ACC112 (cell line): ENCODE measurements around the gene AHR.
A peak's percentile ranks its signal among the peaks of the same experiment; 100 is the strongest.

ENCODE experiments used
- H2AFZ ChIP-seq: fragments of 200-600 bp; sonication (generic); one replicate; pipeline ENCODE4 v1.6.0; 2017; ENCODE audit warnings: antibody characterized with exemption, low read length; ENCODE audit not compliant: unreplicated experiment
- H3K27ac ChIP-seq: fragments of 200-600 bp; sonication (generic); 2 replicates; pipeline ENCODE4 v1.5.1; 2014; ENCODE audit warnings: low read depth, mild to moderate bottlenecking, antibody characterized with exemption, low read length, moderate library complexity
- H3K27me3 ChIP-seq: fragments of 200-600 bp; sonication (generic); 2 replicates; pipeline ENCODE4 v1.6.1; 2014; ENCODE audit warnings: mild to moderate bottlenecking, antibody characterized with exemption, low read length, moderate library complexity, mixed read lengths; ENCODE audit not compliant: insufficient read depth
- H3K36me3 ChIP-seq: fragments of 200-600 bp; sonication (generic); 2 replicates; pipeline ENCODE4 v1.6.1; 2016; ENCODE audit warnings: mild to moderate bottlenecking, antibody characterized with exemption, low read length, moderate library complexity, mixed read lengths; ENCODE audit not compliant: insufficient read depth
- H3K4me1 ChIP-seq: fragments of 200-600 bp; sonication (generic); one replicate; pipeline ENCODE4 v1.6.1; 2016; ENCODE audit warnings: low read length, mixed read lengths; ENCODE audit not compliant: insufficient read depth, unreplicated experiment, control insufficient read depth
- H3K4me3 ChIP-seq: fragments of 200-600 bp; sonication (generic); 2 replicates; pipeline ENCODE4 v1.5.1; 2014; ENCODE audit warnings: mild to moderate bottlenecking, low read depth, low read length
- H3K79me2 ChIP-seq: fragments of 200-600 bp; sonication (generic); one replicate; pipeline ENCODE4 v1.6.0; 2016; ENCODE audit warnings: low read length; ENCODE audit not compliant: control insufficient read depth, unreplicated experiment, insufficient read depth

Gene AHR

GRCh38 chr7:17318146-17318545 lies 19.7 kb downstream of the AHR start:
- peaks cover 78% of the 10 kb centered on the region for H3K79me2 ChIP-seq
- no peak overlapping the region for H2AFZ ChIP-seq
- no peaks in the 10 kb centered on the region for H3K27me3 ChIP-seq
- H3K4me1 ChIP-seq: peaks cover 67% of the 10 kb centered on the region
- H3K36me3 ChIP-seq: peaks cover 25% of the 10 kb centered on the region
- H3K4me3 ChIP-seq: no peak overlapping the region
- H3K27ac ChIP-seq: peak overlapping the region; percentile 89

- peaks cover 31% of the 10 kb centered on the region for H3K36me3 ChIP-seq
- peaks cover 83% of the 10 kb centered on the region for H3K79me2 ChIP-seq
- no peak overlapping the region for H2AFZ ChIP-seq
- peaks cover 64% of the 10 kb centered on the region for H3K4me1 ChIP-seq
- no peak overlapping the region; the same call in 1 of the 2 replicates for H3K4me3 ChIP-seq
- H3K27me3 ChIP-seq: no peaks in the 10 kb centered on the region
- H3K27ac ChIP-seq: peak overlapping the region; percentile 89
Observed at GRCh38 chr7:17319164-17320101, 21.0 kb downstream of the AHR start.

GRCh38 chr7:17320102-17320497 lies 21.6 kb downstream of the AHR start:
- Histone ChIP-seq H2AFZ (no peak overlapping the region), H3K27ac (peak overlapping the region; percentile 89), H3K36me3 (peaks cover 31% of the 10 kb centered on the region), H3K79me2 (peaks cover 80% of the 10 kb centered on the region), H3K4me1 (peaks cover 63% of the 10 kb centered on the region), H3K27me3 (no peaks in the 10 kb centered on the region), H3K4me3 (no peak overlapping the region)

- no peak overlapping the region for H2AFZ ChIP-seq
- no peak overlapping the region for H3K4me3 ChIP-seq
- H3K27me3 ChIP-seq: no peaks in the 10 kb centered on the region
- peaks cover 33% of the 10 kb centered on the region for H3K36me3 ChIP-seq
- peaks cover 65% of the 10 kb centered on the region for H3K4me1 ChIP-seq
- H3K79me2 ChIP-seq: peaks cover 77% of the 10 kb centered on the region
- peak overlapping the region; percentile 89 for H3K27ac ChIP-seq
Observed at GRCh38 chr7:17320657-17321056, 22.2 kb downstream of the AHR start.

- Histone ChIP-seq H3K36me3 (peaks cover 56% of the 10 kb centered on the region), H3K4me3 (no peak overlapping the region), H3K79me2 (peaks cover 52% of the 10 kb centered on the region), H3K27me3 (no peaks in the 10 kb centered on the region), H3K27ac (peak overlapping the region; percentile 44), H3K4me1 (peaks cover 25% of the 10 kb centered on the region), H2AFZ (no peak overlapping the region)
Observed at GRCh38 chr7:17325364-17325763, 26.9 kb downstream of the AHR start.

GRCh38 chr7:17326378-17326777 lies 27.9 kb downstream of the AHR start:
- Histone ChIP-seq H3K79me2 (peaks cover 45% of the 10 kb centered on the region), H3K36me3 (peaks cover 66% of the 10 kb centered on the region), H2AFZ (no peak overlapping the region), H3K4me1 (peaks cover 18% of the 10 kb centered on the region), H3K4me3 (no peak overlapping the region), H3K27me3 (no peaks in the 10 kb centered on the region), H3K27ac (no peak overlapping the region)

- Histone ChIP-seq H3K79me2 (peaks cover 27% of the 10 kb centered on the region), H2AFZ (no peak overlapping the region), H3K27ac (no peak overlapping the region), H3K4me1 (peaks cover 34% of the 10 kb centered on the region), H3K36me3 (peaks cover 68% of the 10 kb centered on the region), H3K27me3 (no peaks in the 10 kb centered on the region), H3K4me3 (no peak overlapping the region)
Observed at GRCh38 chr7:17328641-17329040, 30.2 kb downstream of the AHR start.

- peaks cover 70% of the 10 kb centered on the region for H3K36me3 ChIP-seq
- no peak overlapping the region for H2AFZ ChIP-seq
- peaks cover 33% of the 10 kb centered on the region for H3K4me1 ChIP-seq
- H3K79me2 ChIP-seq: peaks cover 22% of the 10 kb centered on the region
- no peak overlapping the region for H3K4me3 ChIP-seq
- no peak overlapping the region for H3K27ac ChIP-seq
- H3K27me3 ChIP-seq: no peaks in the 10 kb centered on the region
Observed at GRCh38 chr7:17329440-17329839, 31.0 kb downstream of the AHR start.

- no peaks in the 10 kb centered on the region for H3K27me3 ChIP-seq
Observed at GRCh38 chr7:17331891-17332501, 33.5 kb downstream of the AHR start.

GRCh38 chr7:17333221-17333620 lies 34.8 kb downstream of the AHR start:
- H3K27me3 ChIP-seq: no peaks in the 10 kb centered on the region
- peaks cover 19% of the 10 kb centered on the region for H3K4me1 ChIP-seq
- peak overlapping the region; percentile 28 for H3K27ac ChIP-seq
- H3K36me3 ChIP-seq: peaks cover 82% of the 10 kb centered on the region
- H3K79me2 ChIP-seq: peaks cover 13% of the 10 kb centered on the region
- H3K4me3 ChIP-seq: no peak overlapping the region
- no peak overlapping the region for H2AFZ ChIP-seq

More at GRCh38 chr7:17331891-17332501, 33.5 kb downstream of the AHR start:
- Histone ChIP-seq H3K4me3 (no peak overlapping the region), H3K36me3 (peaks cover 83% of the 10 kb centered on the region), H2AFZ (no peak overlapping the region), H3K79me2 (peaks cover 17% of the 10 kb centered on the region), H3K27ac (no peak overlapping the region; the same call in 1 of the 2 replicates), H3K4me1 (peaks cover 19% of the 10 kb centered on the region)
